Gastrocnemius medialis (tissue), 4 donors: ENCODE measurements around the gene ARHGAP25. TPM values are rescaled to one million over a fixed set of nuclear protein-coding genes. Genes with fewer than 3 reads are reported as not detected.

Experiments
- ATAC-seq, 2 donors: fragments of 150-250 bp; one replicate each; pipeline ENCODE4 v1.9.1; 2016
- DNase-seq, 2 donors: peaks; one replicate each; pipeline ENCODE4 v3.0.0-alpha.2; 2019
- H3K27ac ChIP-seq, 4 donors: fragments of 200-600 bp; sonication (generic); 1 replicate in 1 of 4; 2 replicates in 3 of 4; pipeline ENCODE4 v1.5.1; 2016 to 2018; ENCODE audit warnings: mild to moderate bottlenecking in 2 of 4, moderate library complexity in 1 of 4
- H3K27me3 ChIP-seq, 3 donors: fragments of 200-600 bp; sonication (generic) in 2 of 3; 1 replicate in 1 of 3; 2 replicates in 2 of 3; pipeline versions ENCODE4 v1.5.1 to v1.6.0; 2016 to 2019; ENCODE audit warnings: mild to moderate bottlenecking in 1 of 3, moderate library complexity in 1 of 3
- H3K36me3 ChIP-seq, 2 donors: fragments of 200-600 bp; sonication (generic) in 1 of 2; one replicate each; pipeline ENCODE4 v1.5.1; 2017 to 2018
- H3K4me1 ChIP-seq, 2 donors: fragments of 200-600 bp; sonication (generic) in 1 of 2; one replicate each; pipeline ENCODE4 v1.5.1; 2016 to 2017; ENCODE audit warnings: mild to moderate bottlenecking in 2 of 2
- H3K4me3 ChIP-seq, 4 donors: fragments of 200-600 bp; sonication (generic) in 3 of 4; 1 replicate in 1 of 4; 2 replicates in 3 of 4; pipeline ENCODE4 v1.5.1; 2016 to 2019; ENCODE audit warnings: mild to moderate bottlenecking in 2 of 4
- H3K9me3 ChIP-seq, 3 donors: fragments of 200-600 bp; sonication (generic) in 2 of 3; 1 replicate in 1 of 3; 2 replicates in 2 of 3; pipeline ENCODE4 v1.5.1; 2016 to 2019
- POLR2A ChIP-seq, 2 donors: fragments of 450-650 bp; IDR thresholded peaks; one replicate each; pipeline ENCODE4 v1.6.1; 2017; ENCODE audit warnings: antibody characterized with exemption in 2 of 2, mild to moderate bottlenecking in 2 of 2, moderate library complexity in 2 of 2
- in situ Hi-C, 4 donors: fragments of 200-750 bp; cut with MboI; loops; one replicate each; pipeline versions ENCODE4 v1.15.0 to v1.8.0; 2017; ENCODE audit warnings: low sequenced_read_pairs in 4 of 4
- intact Hi-C: fragments of 100-400 bp; cut with DNase I; formaldehyde crosslinking; loops from one replicate; pipeline ENCODE4 v1.15.1; 2023; ENCODE audit warnings: low total_unique reads
- total RNA-seq, 4 donors: library from RNA; depleted of rRNA; stranded (reverse); fragments of >200 nt; gene quantifications; one replicate each; pipeline versions ENCODE4 v1.1.0 to v1.2.3, GENCODE V29; 2016
- TF ChIP-seq, protein P1 (sequence below), 5 experiments: fragments of 450-650 bp in 3 of 5; fragments of 200-600 bp in 2 of 5; sonication (generic) in 2 of 5; IDR thresholded peaks in 4 of 5; conservative IDR thresholded peaks in 1 of 5; 1 replicate in 4 of 5; 2 replicates in 1 of 5; pipeline ENCODE4 v1.5.1; 2016 to 2019; ENCODE audit warnings: antibody characterized with exemption in 5 of 5, mild to moderate bottlenecking in 3 of 5, moderate library complexity in 3 of 5

ARHGAP25 gene
- total RNA-seq, 4 donors from 2014 or later, result 1.9 to 6.8 (median 3.0) TPM

DNA sequence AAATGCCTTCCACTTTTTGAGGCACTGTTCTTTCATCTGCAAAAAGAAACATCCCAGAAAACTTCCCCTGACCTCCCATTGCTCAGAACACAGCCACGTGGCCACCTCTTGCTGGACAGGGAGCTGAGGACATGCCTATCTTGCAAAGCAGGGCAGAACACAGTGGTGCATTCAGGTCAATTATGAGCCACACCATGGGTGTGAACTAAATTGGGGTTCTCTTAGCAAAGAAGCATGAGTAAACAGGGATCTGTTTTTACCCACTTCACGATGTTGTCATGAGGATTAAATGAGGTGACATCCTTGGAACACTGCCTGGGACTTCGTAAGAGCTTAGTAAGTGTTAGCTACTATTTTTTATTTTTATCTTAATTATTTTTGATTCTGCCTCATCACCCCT lies 111.5 kb downstream of the ARHGAP25 start:
- DNase-seq (no peak), ATAC-seq (no peak)
- Histone ChIP-seq H3K4me3 (no peak overlapping the region), H3K9me3 (no peaks in the 10 kb centered on the region), H3K36me3 (no peaks in the 10 kb centered on the region), H3K4me1 (no peaks in the 10 kb centered on the region), H3K27ac (no peak overlapping the region), H3K27me3 (no peaks in the 10 kb centered on the region)
- intact Hi-C loops (no loop called here), in situ Hi-C loops (no loop called here)
- TF ChIP-seq POLR2A (IDR thresholded peaks at IDR 0.05), result no peak
- TF ChIP-seq, protein P1, sequence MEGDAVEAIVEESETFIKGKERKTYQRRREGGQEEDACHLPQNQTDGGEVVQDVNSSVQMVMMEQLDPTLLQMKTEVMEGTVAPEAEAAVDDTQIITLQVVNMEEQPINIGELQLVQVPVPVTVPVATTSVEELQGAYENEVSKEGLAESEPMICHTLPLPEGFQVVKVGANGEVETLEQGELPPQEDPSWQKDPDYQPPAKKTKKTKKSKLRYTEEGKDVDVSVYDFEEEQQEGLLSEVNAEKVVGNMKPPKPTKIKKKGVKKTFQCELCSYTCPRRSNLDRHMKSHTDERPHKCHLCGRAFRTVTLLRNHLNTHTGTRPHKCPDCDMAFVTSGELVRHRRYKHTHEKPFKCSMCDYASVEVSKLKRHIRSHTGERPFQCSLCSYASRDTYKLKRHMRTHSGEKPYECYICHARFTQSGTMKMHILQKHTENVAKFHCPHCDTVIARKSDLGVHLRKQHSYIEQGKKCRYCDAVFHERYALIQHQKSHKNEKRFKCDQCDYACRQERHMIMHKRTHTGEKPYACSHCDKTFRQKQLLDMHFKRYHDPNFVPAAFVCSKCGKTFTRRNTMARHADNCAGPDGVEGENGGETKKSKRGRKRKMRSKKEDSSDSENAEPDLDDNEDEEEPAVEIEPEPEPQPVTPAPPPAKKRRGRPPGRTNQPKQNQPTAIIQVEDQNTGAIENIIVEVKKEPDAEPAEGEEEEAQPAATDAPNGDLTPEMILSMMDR (IDR thresholded peaks at IDR 0.05 in 4 of 5, conservative IDR thresholded peaks at IDR 0.05 in 1 of 5), result no peak

GRCh38 chr2:68847751-68848150 lies 113.1 kb downstream of the ARHGAP25 start:
- DNase-seq (no peak), ATAC-seq (no peak)
- TF ChIP-seq, protein P1 (IDR thresholded peaks at IDR 0.05 in 4 of 5, conservative IDR thresholded peaks at IDR 0.05 in 1 of 5), result no peak
- no peak for TF ChIP-seq POLR2A (IDR thresholded peaks at IDR 0.05)
- Histone ChIP-seq H3K27me3 (no peaks in the 10 kb centered on the region), H3K9me3 (no peaks in the 10 kb centered on the region), H3K36me3 (no peaks in the 10 kb centered on the region), H3K27ac (no peak overlapping the region), H3K4me3 (no peak overlapping the region), H3K4me1 (no peaks in the 10 kb centered on the region)
- intact Hi-C loops (no loop called here), in situ Hi-C loops (no loop called here)

- TF ChIP-seq, protein P1 (IDR thresholded peaks at IDR 0.05 in 4 of 5, conservative IDR thresholded peaks at IDR 0.05 in 1 of 5), result no peak
- TF ChIP-seq POLR2A (IDR thresholded peaks at IDR 0.05), result no peak
- no peak for ATAC-seq
- H3K4me1 ChIP-seq, result no peaks in the 10 kb centered on the region
- no peak overlapping the region for H3K27ac ChIP-seq
- no peak overlapping the region for H3K4me3 ChIP-seq
- DNase-seq, result no peak
- no peaks in the 10 kb centered on the region for H3K9me3 ChIP-seq
- in situ Hi-C loops (no loop called here), intact Hi-C loops (no loop called here)
- no peaks in the 10 kb centered on the region for H3K36me3 ChIP-seq
- no peaks in the 10 kb centered on the region for H3K27me3 ChIP-seq
Observed at GRCh38 chr2:68849579-68850030, 115.0 kb downstream of the ARHGAP25 start.

DNA sequence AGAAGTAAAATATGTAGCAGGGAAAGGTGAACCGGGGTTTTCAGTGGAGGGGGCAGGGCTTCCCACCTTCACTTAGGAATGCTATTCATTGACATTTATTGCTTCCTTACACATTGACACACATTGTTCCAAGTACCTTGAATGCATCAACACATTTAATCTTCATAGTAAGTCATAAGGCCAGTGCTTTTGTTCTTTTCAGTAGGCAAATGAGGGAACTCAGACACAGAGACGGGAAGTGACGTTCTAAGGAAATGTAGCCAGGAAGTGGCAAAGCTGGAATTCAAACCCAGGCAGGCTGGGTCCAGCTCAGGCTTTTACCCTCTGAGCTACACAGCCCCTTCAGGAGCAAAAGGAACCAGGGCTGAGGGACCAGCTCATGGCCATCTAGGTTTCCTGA lies 115.9 kb downstream of the ARHGAP25 start:
- H3K27me3 ChIP-seq, result no peaks in the 10 kb centered on the region
- no peak for DNase-seq
- in situ Hi-C loops (no loop called here), intact Hi-C loops (no loop called here)
- H3K27ac ChIP-seq, result no peak overlapping the region
- H3K4me3 ChIP-seq, result no peak overlapping the region
- H3K9me3 ChIP-seq, result no peaks in the 10 kb centered on the region
- no peak for ATAC-seq
- H3K4me1 ChIP-seq, result no peaks in the 10 kb centered on the region
- no peaks in the 10 kb centered on the region for H3K36me3 ChIP-seq
- TF ChIP-seq POLR2A (IDR thresholded peaks at IDR 0.05), result no peak

DNA sequence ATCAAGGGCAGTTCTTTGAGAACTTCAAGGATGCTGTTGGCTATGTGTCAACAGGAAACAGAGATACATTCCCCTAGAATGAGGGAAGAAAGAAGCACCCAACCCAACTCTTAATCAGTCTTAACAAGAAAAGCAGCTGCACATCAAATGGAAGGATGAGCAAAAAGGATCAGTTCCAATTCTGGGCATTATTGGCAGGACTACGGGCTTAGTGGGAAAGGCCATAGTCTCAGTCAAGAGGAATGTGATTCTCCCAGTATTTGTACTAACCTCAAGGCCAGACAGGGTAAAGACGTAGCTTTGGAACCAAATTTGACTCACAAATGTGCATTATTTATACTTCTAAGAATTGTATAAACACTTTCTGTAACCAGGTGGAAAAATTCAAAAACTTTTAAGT lies 118.4 kb downstream of the ARHGAP25 start:
- in situ Hi-C loops (no loop called here), intact Hi-C loops (no loop called here)
- H3K4me1 ChIP-seq, result no peaks in the 10 kb centered on the region
- no peaks in the 10 kb centered on the region for H3K9me3 ChIP-seq
- H3K27ac ChIP-seq, result no peak overlapping the region
- ATAC-seq (no peak), DNase-seq (no peak)
- no peak for TF ChIP-seq POLR2A (IDR thresholded peaks at IDR 0.05)
- TF ChIP-seq, protein P1 (IDR thresholded peaks at IDR 0.05 in 4 of 5, conservative IDR thresholded peaks at IDR 0.05 in 1 of 5), result no peak
- no peak overlapping the region for H3K4me3 ChIP-seq
- H3K36me3 ChIP-seq, result no peaks in the 10 kb centered on the region
- no peaks in the 10 kb centered on the region for H3K27me3 ChIP-seq
